T-helper 2 cell treated with Interferon-gamma antibody and Interleukin-4, amounts not matched to agents 100 ng/mL and 5 ng/mL, for 36 hours (primary cell): Measurements from ENCODE around the gene PTGDS. TPM values are rescaled to one million over a fixed set of nuclear protein-coding genes. Genes with fewer than 3 reads are reported as not detected.

ENCODE experiments used
- total RNA-seq: library from RNA; stranded (reverse); gene quantifications from 2 replicates; pipeline ENCODE4 v1.2.3, GENCODE V29; 2022

Gene PTGDS
- total RNA-seq, 1 donor from 2014 or later: 6.5 TPM

Other genes with a start within 250 kb of the PTGDS start
- 0.34 TPM in 1 of 2 replicates, not detected in the other for gene LCN10, start 234.6 kb upstream of the PTGDS start, total RNA-seq
- gene LCN6, start 229.0 kb upstream of the PTGDS start, total RNA-seq: not detected in 2 replicates
- not detected in 2 replicates for gene LCN8, start 219.3 kb upstream of the PTGDS start, total RNA-seq
- gene LCN15, start 213.0 kb upstream of the PTGDS start, total RNA-seq: not detected in 2 replicates
- 34.7 and 36.9 TPM in 2 replicates for gene TMEM141, start 186.2 kb upstream of the PTGDS start, total RNA-seq
- gene CCDC183, start 181.2 kb upstream of the PTGDS start, total RNA-seq: 0.20 and 0.55 TPM in 2 replicates
- gene RABL6, start 169.6 kb upstream of the PTGDS start, total RNA-seq: 115 and 116 TPM in 2 replicates
- 3.9 and 4.0 TPM in 2 replicates for gene AJM1, start 135.0 kb upstream of the PTGDS start, total RNA-seq
- 109 and 111 TPM in 2 replicates for gene PHPT1, start 128.1 kb upstream of the PTGDS start, total RNA-seq
- 15.4 and 18.3 TPM in 2 replicates for gene MAMDC4, start 125.2 kb upstream of the PTGDS start, total RNA-seq
- 308 and 309 TPM in 2 replicates for gene EDF1, start 111.2 kb upstream of the PTGDS start, total RNA-seq
- gene TRAF2, start 91.0 kb upstream of the PTGDS start, total RNA-seq: 49.0 TPM in 2 replicates
- gene FBXW5, start 32.8 kb upstream of the PTGDS start, total RNA-seq: 104 and 109 TPM in 2 replicates
- gene C8G, start 32.3 kb upstream of the PTGDS start, total RNA-seq: 2.3 and 4.1 TPM in 2 replicates
- gene LCN12, start 25.2 kb upstream of the PTGDS start, total RNA-seq: 2.3 and 2.8 TPM in 2 replicates
- 0.16 and 0.20 TPM in 2 replicates for gene LCNL1, start 5.5 kb downstream of the PTGDS start, total RNA-seq
- gene PAXX, start 14.9 kb downstream of the PTGDS start, total RNA-seq: 71.4 and 74.5 TPM in 2 replicates
- 0.91 TPM in 2 replicates for gene CLIC3, start 19.1 kb downstream of the PTGDS start, total RNA-seq
- gene ABCA2, start 50.7 kb downstream of the PTGDS start, total RNA-seq: 27.8 and 30.6 TPM in 2 replicates
- 0.41 and 0.84 TPM in 2 replicates for gene FUT7, start 54.6 kb downstream of the PTGDS start, total RNA-seq
- 15.5 and 17.0 TPM in 2 replicates for gene NPDC1, start 68.7 kb downstream of the PTGDS start, total RNA-seq
- gene ENTPD2, start 76.6 kb downstream of the PTGDS start, total RNA-seq: not detected in 2 replicates
- gene SAPCD2, start 93.1 kb downstream of the PTGDS start, total RNA-seq: 32.9 TPM in 2 replicates
- 14.8 and 15.4 TPM in 2 replicates for gene UAP1L1, start 100.0 kb downstream of the PTGDS start, total RNA-seq
- gene MAN1B1, start 109.5 kb downstream of the PTGDS start, total RNA-seq: 48.7 and 55.1 TPM in 2 replicates
- 221 and 229 TPM in 2 replicates for gene DPP7, start 137.2 kb downstream of the PTGDS start, total RNA-seq
- gene GRIN1, start 161.7 kb downstream of the PTGDS start, total RNA-seq: 0.05 TPM in 1 of 2 replicates, not detected in the other
- gene LRRC26, start 192.5 kb downstream of the PTGDS start, total RNA-seq: not detected in 2 replicates
- not detected in 2 replicates for gene TMEM210, start 194.6 kb downstream of the PTGDS start, total RNA-seq
- 68.8 and 69.6 TPM in 2 replicates for gene ANAPC2, start 211.1 kb downstream of the PTGDS start, total RNA-seq
- gene SSNA1, start 211.2 kb downstream of the PTGDS start, total RNA-seq: 86.5 and 88.3 TPM in 2 replicates
- gene TPRN, start 223.2 kb downstream of the PTGDS start, total RNA-seq: 9.6 and 10.9 TPM in 2 replicates
- gene TMEM203, start 228.1 kb downstream of the PTGDS start, total RNA-seq: 28.2 and 30.8 TPM in 2 replicates
- gene NDOR1, start 228.2 kb downstream of the PTGDS start, total RNA-seq: 38.6 and 42.1 TPM in 2 replicates
- gene RNF208, start 244.7 kb downstream of the PTGDS start, total RNA-seq: 3.3 and 3.8 TPM in 2 replicates
- gene CYSRT1, start 247.7 kb downstream of the PTGDS start, total RNA-seq: 0.23 and 0.27 TPM in 2 replicates
- 0.14 TPM in 1 of 2 replicates, not detected in the other for gene RNF224, start 250.0 kb downstream of the PTGDS start, total RNA-seq